ENCODE measurements around the gene ADCY7.

Gene ADCY7

DNA sequence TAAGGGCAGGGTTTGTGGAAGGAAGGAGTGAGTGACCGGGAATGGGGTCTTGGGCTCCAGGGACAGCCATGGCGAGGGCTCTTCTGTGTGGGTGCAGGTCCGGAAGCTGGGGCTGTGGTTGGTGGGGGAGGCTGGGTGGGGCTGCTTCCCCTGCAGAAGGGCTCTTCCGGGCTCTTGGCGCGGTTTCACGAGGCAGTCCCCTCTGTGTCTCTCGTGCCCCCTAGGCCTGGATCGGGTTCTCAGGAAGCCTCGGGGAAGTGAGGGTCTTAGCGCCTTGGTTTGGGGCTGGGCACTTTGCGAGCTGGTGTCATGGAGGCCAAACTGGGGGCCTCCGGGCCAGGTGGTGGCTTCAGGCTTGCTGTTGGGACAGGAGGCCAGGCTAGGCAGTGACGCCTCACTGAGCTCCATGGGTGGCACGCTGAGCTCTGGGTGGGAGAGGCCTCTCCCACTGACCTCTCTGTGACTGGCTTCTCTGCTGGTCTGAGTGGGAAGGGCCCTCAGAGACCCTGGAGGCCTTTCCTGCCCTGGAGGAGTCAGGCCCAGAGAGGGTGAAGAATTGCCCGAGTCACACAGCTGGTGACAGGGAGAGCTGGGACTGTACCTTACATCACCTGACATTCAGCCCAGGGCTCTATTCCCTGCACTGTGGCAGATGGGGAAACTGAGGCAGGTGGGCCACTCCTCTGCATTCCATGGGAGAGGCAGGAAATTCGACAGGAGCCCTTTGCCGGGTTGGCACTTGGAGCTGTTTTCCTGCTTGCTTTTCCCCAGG lies 8.2 kb downstream of the ADCY7 start:
- TF ChIP-seq SNAI2 (CRISPR knock-in tag; IDR thresholded peaks at IDR 0.05) (no peak), TSHZ2 (CRISPR knock-in tag; IDR thresholded peaks at IDR 0.05) (no peak), ZFP3 (CRISPR knock-in tag; IDR thresholded peaks at IDR 0.05) (no peak), ZNF70 (CRISPR knock-in tag; IDR thresholded peaks at IDR 0.05) (no peak), ARNTL (CRISPR knock-in tag; IDR thresholded peaks at IDR 0.05; ENCODE audit: borderline replicate concordance, low read depth) (no peak), CSDC2 (CRISPR knock-in tag; IDR thresholded peaks at IDR 0.05) (no peak), ESRRG (CRISPR knock-in tag; IDR thresholded peaks at IDR 0.05) (no peak)
- TF ChIP-seq, protein P1, sequence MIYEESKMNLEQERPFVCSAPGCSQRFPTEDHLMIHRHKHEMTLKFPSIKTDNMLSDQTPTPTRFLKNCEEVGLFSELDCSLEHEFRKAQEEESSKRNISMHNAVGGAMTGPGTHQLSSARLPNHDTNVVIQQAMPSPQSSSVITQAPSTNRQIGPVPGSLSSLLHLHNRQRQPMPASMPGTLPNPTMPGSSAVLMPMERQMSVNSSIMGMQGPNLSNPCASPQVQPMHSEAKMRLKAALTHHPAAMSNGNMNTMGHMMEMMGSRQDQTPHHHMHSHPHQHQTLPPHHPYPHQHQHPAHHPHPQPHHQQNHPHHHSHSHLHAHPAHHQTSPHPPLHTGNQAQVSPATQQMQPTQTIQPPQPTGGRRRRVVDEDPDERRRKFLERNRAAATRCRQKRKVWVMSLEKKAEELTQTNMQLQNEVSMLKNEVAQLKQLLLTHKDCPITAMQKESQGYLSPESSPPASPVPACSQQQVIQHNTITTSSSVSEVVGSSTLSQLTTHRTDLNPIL (CRISPR knock-in tag; IDR thresholded peaks at IDR 0.05; ENCODE audit: low read depth), result no peak
- ATAC-seq, result no peak

GRCh38 chr16:50275098-50275415 lies 8.7 kb downstream of the ADCY7 start:
- TF ChIP-seq PPARA (CRISPR knock-in tag; IDR thresholded peaks at IDR 0.05; ENCODE audit: borderline replicate concordance), result no peak
- no peak for TF ChIP-seq SNAI2 (CRISPR knock-in tag; IDR thresholded peaks at IDR 0.05)
- no peak for TF ChIP-seq ZC3H10 (CRISPR knock-in tag; IDR thresholded peaks at IDR 0.05)
- TF ChIP-seq ZNF8 (CRISPR knock-in tag; IDR thresholded peaks at IDR 0.05), result no peak
- no peak for TF ChIP-seq ARNTL (CRISPR knock-in tag; IDR thresholded peaks at IDR 0.05; ENCODE audit: borderline replicate concordance, low read depth)
- TF ChIP-seq ZNF70 (CRISPR knock-in tag; IDR thresholded peaks at IDR 0.05), result no peak
- TF ChIP-seq, protein P1 (CRISPR knock-in tag; IDR thresholded peaks at IDR 0.05; ENCODE audit: low read depth), result no peak
- no peak for TF ChIP-seq OSR1 (CRISPR knock-in tag; IDR thresholded peaks at IDR 0.05)
- TF ChIP-seq TSHZ2 (CRISPR knock-in tag; IDR thresholded peaks at IDR 0.05), result no peak
- TF ChIP-seq, protein P2, sequence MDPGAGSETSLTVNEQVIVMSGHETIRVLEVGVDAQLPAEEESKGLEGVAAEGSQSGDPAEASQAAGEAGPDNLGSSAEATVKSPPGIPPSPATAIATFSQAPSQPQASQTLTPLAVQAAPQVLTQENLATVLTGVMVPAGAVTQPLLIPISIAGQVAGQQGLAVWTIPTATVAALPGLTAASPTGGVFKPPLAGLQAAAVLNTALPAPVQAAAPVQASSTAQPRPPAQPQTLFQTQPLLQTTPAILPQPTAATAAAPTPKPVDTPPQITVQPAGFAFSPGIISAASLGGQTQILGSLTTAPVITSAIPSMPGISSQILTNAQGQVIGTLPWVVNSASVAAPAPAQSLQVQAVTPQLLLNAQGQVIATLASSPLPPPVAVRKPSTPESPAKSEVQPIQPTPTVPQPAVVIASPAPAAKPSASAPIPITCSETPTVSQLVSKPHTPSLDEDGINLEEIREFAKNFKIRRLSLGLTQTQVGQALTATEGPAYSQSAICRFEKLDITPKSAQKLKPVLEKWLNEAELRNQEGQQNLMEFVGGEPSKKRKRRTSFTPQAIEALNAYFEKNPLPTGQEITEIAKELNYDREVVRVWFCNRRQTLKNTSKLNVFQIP (CRISPR knock-in tag; IDR thresholded peaks at IDR 0.05; ENCODE audit: borderline replicate concordance, low read depth), result no peak
- TF ChIP-seq CSDC2 (CRISPR knock-in tag; IDR thresholded peaks at IDR 0.05), result no peak
- no peak for ATAC-seq

GRCh38 chr16:50275428-50276325 lies 9.3 kb downstream of the ADCY7 start:
- ATAC-seq, result no peak
- TF ChIP-seq CSDC2 (CRISPR knock-in tag; IDR thresholded peaks at IDR 0.05) (no peak), ZNF8 (CRISPR knock-in tag; IDR thresholded peaks at IDR 0.05) (no peak), BACH2 (CRISPR knock-in tag; IDR thresholded peaks at IDR 0.05; ENCODE audit: borderline replicate concordance) (no peak), OSR1 (CRISPR knock-in tag; IDR thresholded peaks at IDR 0.05) (no peak), ZFP3 (CRISPR knock-in tag; IDR thresholded peaks at IDR 0.05) (no peak), ZFP30 (CRISPR knock-in tag; IDR thresholded peaks at IDR 0.05) (no peak), ISL1 (CRISPR knock-in tag; IDR thresholded peaks at IDR 0.05) (no peak), TCF4 (CRISPR knock-in tag; IDR thresholded peaks at IDR 0.05; ENCODE audit: borderline replicate concordance) (no peak), PATZ1 (CRISPR knock-in tag; IDR thresholded peaks at IDR 0.05; ENCODE audit: borderline replicate concordance) (no peak), TOX (CRISPR knock-in tag; IDR thresholded peaks at IDR 0.05; ENCODE audit: borderline replicate concordance) (no peak), ZNF565 (CRISPR knock-in tag; conservative IDR thresholded peaks at IDR 0.05; ENCODE audit: low read depth) (no peak), ZNF70 (CRISPR knock-in tag; IDR thresholded peaks at IDR 0.05) (no peak), ESRRG (CRISPR knock-in tag; IDR thresholded peaks at IDR 0.05) (no peak), RARB (CRISPR knock-in tag; IDR thresholded peaks at IDR 0.05) (no peak), GLIS3 (CRISPR knock-in tag; IDR thresholded peaks at IDR 0.05) (no peak)

All from SK-N-SH treated with all-trans-retinoic acid at 6 μM for 48 hours (cell line).